ENCODE measurements around the gene ZNF146.

- no peak for TF ChIP-seq POLR2A (IDR thresholded peaks at IDR 0.05; ENCODE audit: extremely low read depth, insufficient read length)
- no peak for TF ChIP-seq CTCF (IDR thresholded peaks at IDR 0.05; ENCODE audit: low read depth, low read length)
- no peak for TF ChIP-seq MAX (IDR thresholded peaks at IDR 0.05; ENCODE audit: low read depth, low read length)
Measured at GRCh38 chr19:36212895-36213294, 2.0 kb upstream of the ZNF146 start.
